ENCODE measurements around the gene TMEM35A. TPM values are rescaled to one million over a fixed set of nuclear protein-coding genes. Genes with fewer than 3 reads are reported as not detected.

The TMEM35A gene
- total RNA-seq, 1 donor from 2014 or later: 0.89 TPM

DNA sequence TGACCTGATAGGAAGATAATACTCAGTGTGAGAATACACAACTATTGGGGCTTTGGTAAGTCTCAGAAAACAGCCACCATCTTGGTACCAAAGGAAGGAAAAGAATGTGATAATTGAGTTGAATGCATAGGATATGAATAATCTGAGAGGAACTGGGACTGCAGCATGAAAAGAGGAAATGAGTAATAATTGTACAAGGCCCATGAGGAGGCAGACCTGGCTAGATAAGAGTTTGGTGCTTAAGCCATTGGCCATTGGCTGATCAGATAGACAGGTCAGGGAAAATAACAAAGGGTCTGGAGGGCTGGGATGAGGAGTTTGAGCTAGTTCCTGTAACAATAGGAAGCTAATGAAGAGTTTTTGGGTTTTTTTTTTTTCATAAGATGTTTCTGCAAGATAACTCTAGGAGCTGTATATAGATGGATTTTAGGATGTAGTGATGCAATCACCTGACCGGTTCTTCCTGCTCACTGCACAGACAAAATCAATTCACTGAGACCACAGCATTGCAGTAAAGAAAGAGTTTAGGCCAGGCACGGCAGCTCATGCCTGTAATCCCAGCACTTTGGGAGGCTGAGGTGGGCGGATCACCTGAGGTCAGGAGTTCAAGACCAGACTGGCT lies 21.5 kb upstream of the TMEM35A start:
- no peaks in the 10 kb centered on the region for H3K36me3 ChIP-seq (ENCODE audit: insufficient read depth, low read length)
- peak; percentile 97 for FAIRE-seq
- TF ChIP-seq EZH2 (IDR thresholded peaks at IDR 0.05; ENCODE audit: insufficient read depth, low read length): no peak
- TF ChIP-seq, protein P1, sequence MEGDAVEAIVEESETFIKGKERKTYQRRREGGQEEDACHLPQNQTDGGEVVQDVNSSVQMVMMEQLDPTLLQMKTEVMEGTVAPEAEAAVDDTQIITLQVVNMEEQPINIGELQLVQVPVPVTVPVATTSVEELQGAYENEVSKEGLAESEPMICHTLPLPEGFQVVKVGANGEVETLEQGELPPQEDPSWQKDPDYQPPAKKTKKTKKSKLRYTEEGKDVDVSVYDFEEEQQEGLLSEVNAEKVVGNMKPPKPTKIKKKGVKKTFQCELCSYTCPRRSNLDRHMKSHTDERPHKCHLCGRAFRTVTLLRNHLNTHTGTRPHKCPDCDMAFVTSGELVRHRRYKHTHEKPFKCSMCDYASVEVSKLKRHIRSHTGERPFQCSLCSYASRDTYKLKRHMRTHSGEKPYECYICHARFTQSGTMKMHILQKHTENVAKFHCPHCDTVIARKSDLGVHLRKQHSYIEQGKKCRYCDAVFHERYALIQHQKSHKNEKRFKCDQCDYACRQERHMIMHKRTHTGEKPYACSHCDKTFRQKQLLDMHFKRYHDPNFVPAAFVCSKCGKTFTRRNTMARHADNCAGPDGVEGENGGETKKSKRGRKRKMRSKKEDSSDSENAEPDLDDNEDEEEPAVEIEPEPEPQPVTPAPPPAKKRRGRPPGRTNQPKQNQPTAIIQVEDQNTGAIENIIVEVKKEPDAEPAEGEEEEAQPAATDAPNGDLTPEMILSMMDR (IDR thresholded peaks at IDR 0.05; ENCODE audit: insufficient read depth, low read depth, low read length): no peak
- H2AFZ ChIP-seq (ENCODE audit: low read depth, low read length): peak overlapping the region; percentile 63
- no peak overlapping the region for H3K27ac Mint-ChIP-seq (ENCODE audit: unreplicated experiment)
- peak; percentile 50 for DNase-seq (ENCODE audit: low read depth)
- H3K9ac ChIP-seq (ENCODE audit: low read length): no peak overlapping the region
- H3K36me3 Mint-ChIP-seq (ENCODE audit: low read depth, unreplicated experiment): no peaks in the 10 kb centered on the region
- no peaks in the 10 kb centered on the region for H3K9me3 ChIP-seq (ENCODE audit: insufficient read depth, low read depth, low read length)
- H3K4me1 ChIP-seq (ENCODE audit: insufficient read depth, low read length): peaks cover 6% of the 10 kb centered on the region
- H3K4me1 Mint-ChIP-seq (ENCODE audit: low read depth, unreplicated experiment): peaks cover 3% of the 10 kb centered on the region
- no peaks in the 10 kb centered on the region for H4K20me1 ChIP-seq (ENCODE audit: insufficient read depth, low read length)
- peak overlapping the region; percentile 46 for H3K4me2 ChIP-seq (ENCODE audit: low read length)
- H3K27ac ChIP-seq (ENCODE audit: low read depth, low read length): peak overlapping the region; percentile 29
- H3K27me3 Mint-ChIP-seq (ENCODE audit: low read depth, unreplicated experiment): no peaks in the 10 kb centered on the region
- no peak overlapping the region for H3K4me3 Mint-ChIP-seq (ENCODE audit: unreplicated experiment)
- H3K9me3 Mint-ChIP-seq (ENCODE audit: unreplicated experiment): no peaks in the 10 kb centered on the region
- H3K4me3 ChIP-seq (ENCODE audit: insufficient read depth, low read depth, low read length): no peak overlapping the region
- H3K79me2 ChIP-seq (ENCODE audit: insufficient read depth, low read length): no peaks in the 10 kb centered on the region
- no peaks in the 10 kb centered on the region for H3K27me3 ChIP-seq (ENCODE audit: insufficient read depth, low read length)

DNA sequence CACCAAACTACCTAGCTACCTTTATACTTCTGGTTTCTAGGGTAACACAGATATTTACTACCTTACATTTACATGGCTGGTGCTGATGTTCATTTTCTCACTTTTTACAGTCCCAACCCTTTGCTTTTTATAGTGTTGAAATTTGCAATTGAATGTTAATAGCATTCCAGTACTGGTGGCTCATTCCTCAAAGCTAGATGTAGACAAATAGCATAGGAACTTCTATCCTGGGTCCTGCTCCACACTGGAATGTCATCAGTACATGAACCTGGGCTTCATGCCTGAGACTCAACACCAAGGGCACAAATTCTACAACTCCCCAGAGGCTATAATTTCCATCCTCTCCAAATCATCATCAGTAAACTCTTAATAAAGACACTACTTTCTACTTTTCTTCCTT lies 16.5 kb upstream of the TMEM35A start:
- H3K9me3 ChIP-seq (ENCODE audit: insufficient read depth, low read depth, low read length): no peaks in the 10 kb centered on the region
- H3K4me1 Mint-ChIP-seq (ENCODE audit: low read depth, unreplicated experiment): no peaks in the 10 kb centered on the region
- H3K4me2 ChIP-seq (ENCODE audit: low read length): no peak overlapping the region
- DNase-seq (ENCODE audit: low read depth): no peak
- no peaks in the 10 kb centered on the region for H3K27me3 Mint-ChIP-seq (ENCODE audit: low read depth, unreplicated experiment)
- H3K36me3 Mint-ChIP-seq (ENCODE audit: low read depth, unreplicated experiment): no peaks in the 10 kb centered on the region
- no peak overlapping the region for H3K27ac ChIP-seq (ENCODE audit: low read depth, low read length)
- no peak overlapping the region for H3K27ac Mint-ChIP-seq (ENCODE audit: unreplicated experiment)
- TF ChIP-seq, protein P1 (IDR thresholded peaks at IDR 0.05; ENCODE audit: insufficient read depth, low read depth, low read length): no peak
- TF ChIP-seq EZH2 (IDR thresholded peaks at IDR 0.05; ENCODE audit: insufficient read depth, low read length): no peak
- H3K4me3 Mint-ChIP-seq (ENCODE audit: unreplicated experiment): no peak overlapping the region
- no peaks in the 10 kb centered on the region for H3K9me3 Mint-ChIP-seq (ENCODE audit: unreplicated experiment)
- no peaks in the 10 kb centered on the region for H4K20me1 ChIP-seq (ENCODE audit: insufficient read depth, low read length)
- no peak overlapping the region for H3K9ac ChIP-seq (ENCODE audit: low read length)
- H3K4me1 ChIP-seq (ENCODE audit: insufficient read depth, low read length): no peaks in the 10 kb centered on the region
- H3K79me2 ChIP-seq (ENCODE audit: insufficient read depth, low read length): no peaks in the 10 kb centered on the region
- H3K36me3 ChIP-seq (ENCODE audit: insufficient read depth, low read length): no peaks in the 10 kb centered on the region
- H3K27me3 ChIP-seq (ENCODE audit: insufficient read depth, low read length): no peaks in the 10 kb centered on the region
- no peak overlapping the region for H2AFZ ChIP-seq (ENCODE audit: low read depth, low read length)
- no peak overlapping the region for H3K4me3 ChIP-seq (ENCODE audit: insufficient read depth, low read depth, low read length)
- peak; percentile 58 for FAIRE-seq

DNA sequence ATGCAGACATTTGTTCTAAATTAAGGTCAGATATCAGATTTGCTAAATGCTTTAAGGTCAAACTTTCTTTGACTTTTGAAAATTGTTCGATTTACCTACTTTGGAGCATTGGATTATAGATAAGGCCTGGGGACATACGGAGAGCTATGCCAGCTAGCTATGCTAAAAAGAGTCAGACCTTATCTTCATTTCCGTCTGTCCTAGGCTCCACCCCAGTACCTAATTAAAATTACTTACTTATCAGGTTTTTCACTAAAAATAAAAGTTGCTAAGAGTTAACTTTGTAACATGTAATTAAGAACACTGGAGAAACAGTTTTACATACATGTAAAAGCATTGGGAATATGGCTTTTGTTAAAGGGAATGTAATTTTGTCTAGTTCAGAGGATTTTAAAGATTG lies 7.1 kb upstream of the TMEM35A start:
- Histone ChIP-seq H4K20me1 (ENCODE audit: insufficient read depth, low read length) (no peaks in the 10 kb centered on the region), H3K4me1 (ENCODE audit: insufficient read depth, low read length) (no peaks in the 10 kb centered on the region), H3K9me3 (ENCODE audit: insufficient read depth, low read depth, low read length) (no peaks in the 10 kb centered on the region), H3K27me3 (ENCODE audit: insufficient read depth, low read length) (no peaks in the 10 kb centered on the region), H2AFZ (ENCODE audit: low read depth, low read length) (no peak overlapping the region), H3K36me3 (ENCODE audit: insufficient read depth, low read length) (no peaks in the 10 kb centered on the region), H3K4me3 (ENCODE audit: insufficient read depth, low read depth, low read length) (no peak overlapping the region), H3K79me2 (ENCODE audit: insufficient read depth, low read length) (no peaks in the 10 kb centered on the region), H3K4me2 (ENCODE audit: low read length) (no peak overlapping the region), H3K27ac (ENCODE audit: low read depth, low read length) (no peak overlapping the region), H3K9ac (ENCODE audit: low read length) (no peak overlapping the region)
- Mint-ChIP-seq H3K4me3 (ENCODE audit: unreplicated experiment) (no peak overlapping the region), H3K9me3 (ENCODE audit: unreplicated experiment) (no peaks in the 10 kb centered on the region), H3K27ac (ENCODE audit: unreplicated experiment) (no peak overlapping the region), H3K4me1 (ENCODE audit: low read depth, unreplicated experiment) (no peaks in the 10 kb centered on the region), H3K36me3 (ENCODE audit: low read depth, unreplicated experiment) (no peaks in the 10 kb centered on the region), H3K27me3 (ENCODE audit: low read depth, unreplicated experiment) (peaks cover 2% of the 10 kb centered on the region)
- FAIRE-seq: no peak
- DNase-seq (ENCODE audit: low read depth): no peak
- no peak for TF ChIP-seq EZH2 (IDR thresholded peaks at IDR 0.05; ENCODE audit: insufficient read depth, low read length)
- TF ChIP-seq, protein P1 (IDR thresholded peaks at IDR 0.05; ENCODE audit: insufficient read depth, low read depth, low read length): no peak

All from astrocyte (in vitro differentiated cells and primary cell).